Erythroblast (primary cell): ENCODE data around the gene CHST3.

Experiments
- GATA1 ChIP-seq: IDR thresholded peaks from 2 replicates; pipeline ENCODE4 v1.6.1; 2011; ENCODE audit warnings: low read depth, mild to moderate bottlenecking, control low read depth, low read length, moderate library complexity
- POLR2A ChIP-seq: IDR thresholded peaks from 2 replicates; pipeline ENCODE4 v1.6.1; 2011; ENCODE audit warnings: mild to moderate bottlenecking, low read length

DNA sequence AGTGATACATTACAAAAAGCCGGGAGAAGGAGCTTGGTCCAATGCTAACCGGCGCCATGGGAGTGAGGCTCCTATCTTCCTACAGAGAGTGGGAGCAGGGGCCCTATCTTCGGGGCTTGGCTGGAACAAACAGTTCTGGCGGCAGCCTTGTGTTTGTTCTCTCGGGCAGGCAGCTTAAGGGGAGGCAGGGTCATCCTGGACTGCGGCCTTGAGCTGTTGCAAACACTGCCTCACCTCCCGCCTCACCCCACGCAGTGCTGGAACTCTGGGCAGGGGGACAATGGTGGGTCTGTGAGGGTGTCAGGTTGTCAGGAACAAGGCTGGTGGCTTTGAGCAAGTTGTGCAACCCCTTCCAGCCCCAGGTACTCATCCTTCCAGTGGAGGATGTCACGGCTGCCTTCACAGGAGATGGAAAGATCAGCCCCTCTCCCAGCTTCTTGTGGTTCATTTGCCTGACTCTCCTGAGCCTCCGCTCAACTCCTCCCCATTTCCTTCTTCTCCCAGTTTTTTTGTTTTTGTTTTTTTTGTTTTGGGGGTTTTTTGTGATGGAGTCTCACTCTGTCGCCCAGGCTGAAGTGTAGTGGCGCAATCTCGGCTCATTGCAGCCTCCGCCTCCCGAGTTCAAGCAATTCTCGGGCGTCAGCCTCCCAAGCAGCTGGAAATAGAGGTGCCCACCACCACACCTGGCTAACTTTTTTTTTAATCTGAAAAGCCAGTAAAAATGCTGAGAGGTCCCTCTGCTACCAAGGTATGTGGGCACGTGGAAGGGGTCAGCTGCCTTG is 66.8 kb downstream of the CHST3 start:
- TF ChIP-seq POLR2A (no peak), GATA1 (no peak)
